B cell (primary cell): ENCODE results near the gene TMEM273. TPM values are rescaled to one million over a fixed set of nuclear protein-coding genes. Genes with fewer than 3 reads are reported as not detected.
A peak's percentile ranks its signal among the peaks of the same experiment; 100 is the strongest.

Source experiments
- ATAC-seq: fragments of 200-7000 bp; cut with Tn5 transposase; one replicate; pipeline ENCODE4 v1.10.0; 2021; ENCODE audit warnings: low read depth, mild to moderate bottlenecking, moderate number of reproducible peaks, moderate library complexity
- CTCF ChIA-PET: fragments of 350-600 bp; sonication (Branson Sonifier 250); formaldehyde crosslinking; loops from one replicate; lab custom pipeline; 2021; ENCODE audit warnings: antibody characterized with exemption, inconsistent platforms; lab: Charles Lee
- POLR2A ChIA-PET: fragments of 350-600 bp; sonication (Branson Sonifier 250); formaldehyde crosslinking; loops from one replicate; lab custom pipeline; 2021; ENCODE audit warnings: antibody characterized with exemption; lab: Charles Lee
- DNase-seq: peaks from one replicate; pipeline ENCODE4 v3.0.0; 2013
- H2AFZ ChIP-seq: 2 replicates; pipeline ENCODE4 v1.6.1; 2012; ENCODE audit warnings: mild to moderate bottlenecking, low read depth, low read length; ENCODE audit not compliant: insufficient read depth, poor library complexity, severe bottlenecking
- H3K27ac ChIP-seq, 2 donors: 1 replicate in 1 of 2; 2 replicates in 1 of 2; pipeline ENCODE4 v1.5.1; 2012 to 2013; ENCODE audit warnings: low read length in 2 of 2, mild to moderate bottlenecking in 2 of 2, moderate library complexity in 1 of 2
- H3K27me3 ChIP-seq, 4 experiments: fragments of 200-600 bp in 1 of 4; sonication (generic) in 1 of 4; replicated peaks in 1 of 4; 1 replicate in 2 of 4; 2 replicates in 2 of 4; pipeline versions ENCODE4 v1.6.1 to v1.7.0; 2013 to 2016; ENCODE audit warnings: low read length in 3 of 4, mild to moderate bottlenecking in 2 of 4, mixed read lengths in 1 of 4, moderate library complexity in 1 of 4; ENCODE audit not compliant: insufficient read depth in 4 of 4, control insufficient read depth in 3 of 4; ENCODE audit errors: control extremely low read depth in 1 of 4
- H3K36me3 ChIP-seq, 2 experiments: replicated peaks in 1 of 2; 1 replicate in 1 of 2; 2 replicates in 1 of 2; pipeline versions ENCODE4 v1.6.1 to v1.7.1; 2013; ENCODE audit warnings: low read length in 1 of 2; ENCODE audit not compliant: insufficient read depth in 2 of 2, control insufficient read depth in 1 of 2; ENCODE audit errors: control extremely low read depth in 1 of 2, extremely low read depth in 1 of 2
- H3K4me1 ChIP-seq, 2 donors: fragments of 200-600 bp in 1 of 2; sonication (generic) in 1 of 2; 1 replicate in 1 of 2; 2 replicates in 1 of 2; pipeline versions ENCODE4 v1.5.1 to v1.6.1; 2013 to 2017; ENCODE audit warnings: low read length in 2 of 2; ENCODE audit not compliant: control insufficient read depth in 2 of 2, insufficient read depth in 2 of 2
- H3K4me2 ChIP-seq: replicated peaks from 2 replicates; pipeline ENCODE3; 2012; ENCODE audit warnings: mild to moderate bottlenecking, low read depth, low read length; ENCODE audit not compliant: poor library complexity, severe bottlenecking
- H3K4me3 ChIP-seq, 5 experiments: fragments of 200-600 bp in 1 of 5; sonication (generic) in 1 of 5; 1 replicate in 3 of 5; 2 replicates in 2 of 5; pipeline versions ENCODE4 v1.5.1 to v1.7.0; 2011 to 2016; ENCODE audit warnings: low read length in 4 of 5, mild to moderate bottlenecking in 4 of 5, low read depth in 2 of 5, control low read depth in 1 of 5, moderate library complexity in 1 of 5; ENCODE audit not compliant: insufficient read depth in 1 of 5; ENCODE audit errors: control extremely low read depth in 1 of 5, extremely low read depth in 1 of 5
- H3K79me2 ChIP-seq: fragments of 200-600 bp; sonication (generic); one replicate; pipeline ENCODE4 v1.6.0; 2016; ENCODE audit warnings: low read length; ENCODE audit not compliant: control insufficient read depth, insufficient read depth
- H3K9ac ChIP-seq: fragments of 200-600 bp; sonication (generic); 2 replicates; pipeline ENCODE4 v1.6.1; 2017; ENCODE audit warnings: mild to moderate bottlenecking, low read length, moderate library complexity
- H3K9me3 ChIP-seq, 3 donors: one replicate each; pipeline versions ENCODE4 v1.6.1 to v1.7.1; 2013; ENCODE audit warnings: low read length in 2 of 3; ENCODE audit not compliant: control insufficient read depth in 2 of 3, insufficient read depth in 1 of 3; ENCODE audit errors: control extremely low read depth in 1 of 3
- H4K20me1 ChIP-seq: 2 replicates; pipeline ENCODE4 v1.6.0; 2012; ENCODE audit warnings: mild to moderate bottlenecking, low read length; ENCODE audit not compliant: insufficient read depth, control insufficient read depth, poor library complexity, severe bottlenecking
- H3K27ac Mint-ChIP-seq: one replicate; pipeline ENCODE4 v1.8.0; 2021; ENCODE audit warnings: mixed read lengths
- H3K27me3 Mint-ChIP-seq: one replicate; pipeline ENCODE4 v1.8.0; 2021; ENCODE audit warnings: mixed read lengths
- H3K4me1 Mint-ChIP-seq: one replicate; pipeline ENCODE4 v1.8.0; 2021; ENCODE audit warnings: mixed read lengths
- H3K4me3 Mint-ChIP-seq: one replicate; pipeline ENCODE4 v1.8.0; 2021; ENCODE audit warnings: mixed read lengths
- H3K9me3 Mint-ChIP-seq: one replicate; pipeline ENCODE4 v1.8.0; 2022; ENCODE audit warnings: mixed read lengths; ENCODE audit not compliant: insufficient read depth
- EZH2 ChIP-seq: IDR thresholded peaks from 2 replicates; pipeline ENCODE4 v1.6.1; 2012; ENCODE audit warnings: borderline replicate concordance, low read depth, mild to moderate bottlenecking, moderate library complexity, low read length; ENCODE audit not compliant: insufficient read depth, poor library complexity, severe bottlenecking
- WGBS: methylation state at CpG from one replicate; pipeline ENCODE4 v1.1.5; 2013; ENCODE audit warnings: missing lambda C conversion rate; ENCODE audit not compliant: insufficient coverage; 5-methylcytosine and 5-hydroxymethylcytosine counted together
- intact Hi-C: fragments of 100-400 bp; cut with micrococcal nuclease; formaldehyde crosslinking; loops from one replicate; pipeline ENCODE4 v1.10.0; 2022
- polyA plus RNA-seq: library from polyadenylated mRNA; depleted of rRNA; stranded (reverse); fragments of >200 nt; gene quantifications from 2 replicates; pipeline ENCODE4 v1.2.3, GENCODE V29; 2012
- total RNA-seq, 2 donors: library from RNA; stranded (reverse); fragments of 120-200 nt in 1 of 2; gene quantifications; 1 replicate in 1 of 2; 2 replicates in 1 of 2; pipeline versions ENCODE4 v1.2.3 to v1.2.4, GENCODE V29; 2013 to 2022
- TF ChIP-seq, protein P1 (sequence below): fragments of 200-600 bp; IDR thresholded peaks from one replicate; pipeline ENCODE4 v1.8.0; 2022; ENCODE audit warnings: antibody characterized with exemption, mild to moderate bottlenecking

TMEM273 gene
- total and polyA plus RNA-seq, 2 donors (not counting 1 experiment from before 2014, with no cell fraction given): 36.0 to 36.4 TPM

- H3K4me2 ChIP-seq: no peak overlapping the region
- DNase-seq (no peak), ATAC-seq (no peak)
- intact Hi-C loops: no loop called here
- CTCF ChIA-PET: no interaction called here
- no peak overlapping the region for H3K4me3 ChIP-seq
- H3K27ac ChIP-seq: no peak overlapping the region
- no peak overlapping the region for H3K9ac ChIP-seq
- H3K9me3 ChIP-seq: peaks cover 0 to 11% (median 11%) of the 10 kb centered on the region in 3 donors
- peaks cover 28 to 29% of the 10 kb centered on the region in 2 donors for H3K4me1 ChIP-seq
- H3K79me2 ChIP-seq: no peaks in the 10 kb centered on the region
- Mint-ChIP-seq H3K27ac (no peak overlapping the region), H3K27me3 (no peaks in the 10 kb centered on the region), H3K4me1 (peaks cover 24% of the 10 kb centered on the region), H3K9me3 (peaks cover 2% of the 10 kb centered on the region), H3K4me3 (no peak overlapping the region)
- no peak for TF ChIP-seq EZH2
- TF ChIP-seq, protein P1, sequence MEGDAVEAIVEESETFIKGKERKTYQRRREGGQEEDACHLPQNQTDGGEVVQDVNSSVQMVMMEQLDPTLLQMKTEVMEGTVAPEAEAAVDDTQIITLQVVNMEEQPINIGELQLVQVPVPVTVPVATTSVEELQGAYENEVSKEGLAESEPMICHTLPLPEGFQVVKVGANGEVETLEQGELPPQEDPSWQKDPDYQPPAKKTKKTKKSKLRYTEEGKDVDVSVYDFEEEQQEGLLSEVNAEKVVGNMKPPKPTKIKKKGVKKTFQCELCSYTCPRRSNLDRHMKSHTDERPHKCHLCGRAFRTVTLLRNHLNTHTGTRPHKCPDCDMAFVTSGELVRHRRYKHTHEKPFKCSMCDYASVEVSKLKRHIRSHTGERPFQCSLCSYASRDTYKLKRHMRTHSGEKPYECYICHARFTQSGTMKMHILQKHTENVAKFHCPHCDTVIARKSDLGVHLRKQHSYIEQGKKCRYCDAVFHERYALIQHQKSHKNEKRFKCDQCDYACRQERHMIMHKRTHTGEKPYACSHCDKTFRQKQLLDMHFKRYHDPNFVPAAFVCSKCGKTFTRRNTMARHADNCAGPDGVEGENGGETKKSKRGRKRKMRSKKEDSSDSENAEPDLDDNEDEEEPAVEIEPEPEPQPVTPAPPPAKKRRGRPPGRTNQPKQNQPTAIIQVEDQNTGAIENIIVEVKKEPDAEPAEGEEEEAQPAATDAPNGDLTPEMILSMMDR: no peak
- no CpG with 5 or more reads among the region's 1 CpG for WGBS
- no peaks in the 10 kb centered on the region for H3K36me3 ChIP-seq
- no peak overlapping the region for H2AFZ ChIP-seq
- H3K27me3 ChIP-seq: no peaks in the 10 kb centered on the region
- POLR2A ChIA-PET: no interaction called here
- H4K20me1 ChIP-seq: no peaks in the 10 kb centered on the region
Measured at GRCh38 chr10:49136525-49136924, 51.7 kb downstream of the TMEM273 start.

- H3K9ac ChIP-seq: peak overlapping the region; percentile 21
- H3K4me1 ChIP-seq: peaks cover 28 to 29% of the 10 kb centered on the region in 2 donors
- Mint-ChIP-seq H3K9me3 (peaks cover 2% of the 10 kb centered on the region), H3K27me3 (no peaks in the 10 kb centered on the region), H3K27ac (peak overlapping the region; percentile 85), H3K4me3 (peak overlapping the region; percentile 69), H3K4me1 (peaks cover 24% of the 10 kb centered on the region)
- peak; percentile 84 for ATAC-seq
- peak overlapping the region in 2 of 5 experiments; percentile 2 to 14 for H3K4me3 ChIP-seq
- no peak overlapping the region for H2AFZ ChIP-seq
- peaks cover 0 to 11% (median 11%) of the 10 kb centered on the region in 3 donors for H3K9me3 ChIP-seq
- H3K79me2 ChIP-seq: no peaks in the 10 kb centered on the region
- ChIA-PET POLR2A (no interaction called here), CTCF (no interaction called here)
- no peaks in the 10 kb centered on the region for H3K27me3 ChIP-seq
- peak overlapping the region in 1 of 2 donors; percentile 25 for H3K27ac ChIP-seq
- DNase-seq: peak; percentile 68
- 29% methylated on average over 2 of the region's 9 CpGs for WGBS
- peak overlapping the region; percentile 59 for H3K4me2 ChIP-seq
- intact Hi-C loops: no loop called here
- TF ChIP-seq, protein P1: no peak
- TF ChIP-seq EZH2: no peak
- H4K20me1 ChIP-seq: no peaks in the 10 kb centered on the region
- no peaks in the 10 kb centered on the region for H3K36me3 ChIP-seq
Measured at GRCh38 chr10:49135575-49136313, 52.4 kb downstream of the TMEM273 start.
